NCI-H146 (cell line): ENCODE measurements around the gene CHST13.
"Not testable (repeated sequence)": the region's sequence is repeated elsewhere in the genome, so short reads cannot be mapped to it uniquely, and the experiment has no call there.

Source experiments
- DNase-seq: peaks from one replicate; lab custom pipeline; 2025; lab: John Stamatoyannopoulos, UW

Gene CHST13

DNA sequence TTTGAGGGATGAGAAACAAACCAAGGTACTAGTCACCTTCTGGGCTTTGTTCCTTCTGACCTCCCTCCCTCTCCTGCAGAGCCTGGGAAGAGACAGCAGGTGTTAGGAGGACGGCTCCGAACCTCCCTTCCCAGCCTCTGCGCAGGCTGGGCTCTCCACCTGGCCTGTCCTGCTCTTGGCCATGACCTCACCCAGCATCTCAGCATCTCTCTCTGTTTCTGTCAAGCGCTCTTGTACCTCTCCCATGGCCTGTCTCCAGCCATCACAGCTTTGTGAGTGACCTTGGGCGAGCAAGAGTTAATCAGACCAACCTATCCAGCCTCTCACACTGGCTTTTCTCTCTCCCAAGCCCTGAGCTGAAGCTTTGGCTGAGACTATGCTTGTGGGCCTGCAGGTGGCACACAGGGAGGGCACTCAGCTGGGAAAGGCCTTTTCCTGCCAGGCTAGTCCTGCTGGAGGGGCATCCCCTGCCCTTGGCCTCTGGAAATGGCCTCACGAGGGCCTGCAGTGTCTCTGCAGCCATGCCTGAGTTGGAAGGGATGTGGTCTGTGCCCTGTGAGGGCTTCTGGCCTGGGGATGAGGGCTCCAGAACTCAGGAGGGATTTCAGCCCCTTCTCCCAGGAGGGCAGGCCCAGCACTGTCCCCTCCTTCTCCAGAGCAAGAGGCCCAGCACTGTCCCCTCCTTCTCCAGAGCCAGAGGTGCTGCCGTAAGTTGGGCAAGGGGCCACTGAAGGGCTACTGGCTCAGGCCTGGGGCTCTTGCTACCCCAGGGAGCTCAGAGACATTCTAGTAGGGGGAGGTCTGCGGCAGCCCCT, 2.1 kb downstream of the CHST13 start:
- DNase-seq: no peak

DNA sequence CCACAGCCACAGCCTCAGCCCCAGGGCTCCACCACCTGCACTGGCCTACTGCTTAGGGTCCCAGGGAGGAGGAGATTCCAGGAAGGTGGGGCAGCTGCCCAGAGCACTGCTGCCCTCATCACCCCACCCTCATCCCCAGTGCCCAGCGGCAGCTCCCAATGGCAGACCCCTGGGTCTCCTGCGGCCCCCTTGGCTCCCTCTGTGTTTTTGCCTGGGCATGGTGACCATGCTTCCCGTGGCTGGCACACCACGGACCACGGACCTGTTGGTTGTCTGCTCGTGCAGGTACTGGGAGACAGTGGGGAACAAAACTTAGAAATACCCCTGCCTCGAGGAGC, 2.7 kb downstream of the CHST13 start:
- DNase-seq: no peak

DNA sequence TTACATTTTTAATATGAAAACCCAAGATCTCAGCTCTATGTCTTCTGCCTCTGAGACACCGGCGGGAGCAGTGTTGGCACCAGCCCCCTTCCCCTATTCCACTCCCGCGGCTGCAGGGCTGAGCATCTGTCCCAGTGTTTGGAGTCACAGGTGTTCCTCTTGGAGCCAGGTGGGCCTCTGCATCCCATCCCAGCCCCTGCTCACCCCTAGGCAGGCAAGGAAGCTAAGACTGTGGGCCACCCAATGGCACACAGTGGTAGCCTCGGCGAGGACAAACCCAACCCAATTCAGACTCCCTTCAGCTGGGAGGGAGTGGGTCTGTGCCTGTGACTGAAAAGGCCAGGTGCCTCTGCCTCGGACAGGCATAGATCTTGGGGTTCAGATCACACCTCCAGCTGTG, 3.1 kb downstream of the CHST13 start:
- DNase-seq: no peak

DNA sequence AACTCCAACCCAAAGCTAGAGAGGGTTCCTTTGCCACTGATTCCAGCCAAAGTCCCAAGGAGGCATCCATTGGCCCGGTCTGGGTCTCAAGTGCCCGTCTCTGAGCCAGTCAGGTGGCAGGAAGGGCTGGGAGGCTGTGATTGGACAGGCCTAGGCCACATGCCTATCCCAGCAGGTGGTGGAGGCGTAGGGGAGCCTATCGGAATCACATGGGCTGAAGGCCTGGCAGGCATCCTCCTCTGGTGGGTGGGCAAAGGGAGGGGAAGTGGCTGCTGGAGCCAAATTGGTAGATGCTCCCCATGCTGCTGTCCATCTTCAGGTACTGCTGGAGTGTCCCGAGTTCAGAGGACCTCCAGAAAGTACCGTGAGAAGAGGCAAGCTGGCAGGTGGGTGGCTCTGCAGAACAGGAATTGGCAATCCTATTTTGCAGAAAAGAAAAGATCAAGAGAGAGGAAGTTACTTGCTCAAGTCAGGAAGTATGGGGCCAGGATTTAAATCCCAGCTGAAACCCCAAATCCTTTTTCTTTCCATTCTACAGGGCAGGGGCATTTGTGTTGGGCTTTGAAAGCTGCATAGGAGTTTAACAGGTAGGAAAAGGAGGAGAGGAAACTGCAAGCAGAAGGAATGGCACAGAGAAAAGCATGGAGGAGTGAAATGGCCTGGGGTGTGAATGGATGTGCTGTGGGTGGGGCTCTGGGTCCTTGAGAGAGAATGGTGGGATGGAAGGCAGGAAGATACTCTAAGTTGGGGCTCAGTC, 3.7 kb downstream of the CHST13 start:
- no peak for DNase-seq

DNA sequence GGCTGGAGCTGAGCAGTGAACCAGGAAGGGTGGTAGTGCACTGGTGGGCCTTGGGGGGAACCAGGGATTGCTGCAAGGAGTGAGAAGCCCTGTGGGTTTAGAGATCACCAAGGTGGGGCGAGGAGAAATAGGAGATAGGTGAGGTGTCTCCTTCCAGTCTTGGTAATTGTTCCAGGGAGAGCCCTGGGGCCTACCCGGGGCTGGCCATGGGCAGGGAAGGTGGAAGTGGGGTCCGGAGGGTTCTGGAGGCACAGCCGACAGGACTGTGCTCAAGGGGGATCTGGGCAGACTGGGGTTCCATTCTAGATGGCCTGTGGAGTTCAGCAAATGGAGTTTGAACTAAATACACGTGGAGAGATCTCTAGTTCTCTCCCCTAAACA, 4.5 kb downstream of the CHST13 start:
- DNase-seq: no peak

DNA sequence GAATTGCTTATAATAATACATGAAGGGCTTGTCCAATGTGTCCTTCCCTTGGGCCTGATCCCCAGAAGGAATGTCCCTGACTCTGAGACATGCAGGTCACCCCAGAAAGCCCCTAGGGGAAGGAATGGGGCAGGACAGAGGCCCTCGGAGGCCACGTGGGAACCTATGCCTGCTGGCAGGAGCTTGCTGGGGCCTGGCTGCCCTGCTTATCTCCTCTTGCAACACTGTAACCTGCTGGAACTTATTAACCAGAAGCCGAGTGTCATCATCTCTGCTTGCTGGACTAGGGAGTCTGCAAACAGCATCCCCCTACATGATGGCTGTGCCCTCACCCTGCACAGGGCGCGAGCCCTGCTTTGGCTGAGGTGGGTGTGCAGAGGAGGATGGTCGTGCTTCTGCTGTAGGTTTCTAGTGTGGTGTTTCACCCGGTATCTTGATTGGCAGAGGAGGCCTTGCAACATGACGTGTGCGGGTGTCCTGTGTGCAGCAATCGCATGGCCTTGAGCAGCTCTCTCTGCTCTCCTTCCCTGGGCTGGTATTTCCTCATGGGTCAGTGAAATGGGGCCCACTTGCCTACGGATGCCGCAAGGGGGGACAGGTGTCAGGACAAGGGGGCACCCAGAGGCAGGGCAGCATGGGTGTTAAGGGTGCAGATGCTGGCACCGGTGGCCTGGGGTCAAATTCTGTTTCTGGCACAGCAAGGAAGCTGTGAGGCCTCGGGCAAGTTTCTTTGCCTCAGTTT, 5.0 kb downstream of the CHST13 start:
- DNase-seq: no peak

DNA sequence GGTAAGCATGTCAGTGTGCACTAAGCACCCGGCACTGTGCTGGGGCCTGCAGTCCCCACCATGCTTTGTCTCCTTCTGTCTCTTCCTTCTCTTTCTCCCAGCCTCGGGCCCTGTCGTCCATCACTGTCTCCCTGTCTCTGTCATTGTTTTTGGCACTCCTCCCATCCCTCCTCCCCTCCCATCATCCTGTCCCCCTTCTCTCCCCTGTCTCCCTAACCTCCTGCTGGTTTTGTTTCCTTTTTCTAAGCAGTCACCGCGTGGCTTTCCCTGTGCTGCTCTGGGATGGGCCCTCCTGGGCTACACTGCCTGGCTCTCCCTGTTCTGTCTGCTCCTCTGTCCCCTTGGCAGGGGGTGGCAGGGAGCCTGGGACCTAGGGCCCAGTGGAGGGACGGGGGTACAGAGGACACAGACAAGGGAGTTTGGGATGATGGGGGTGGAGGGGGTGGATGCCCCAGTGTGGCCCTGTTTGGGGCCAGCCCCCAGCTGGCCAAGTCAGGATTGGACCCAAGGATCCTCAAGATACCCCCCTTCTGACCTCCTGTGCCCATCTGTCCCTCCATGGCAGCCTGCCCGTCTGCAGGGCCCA, 5.7 kb downstream of the CHST13 start:
- no peak for DNase-seq

DNA sequence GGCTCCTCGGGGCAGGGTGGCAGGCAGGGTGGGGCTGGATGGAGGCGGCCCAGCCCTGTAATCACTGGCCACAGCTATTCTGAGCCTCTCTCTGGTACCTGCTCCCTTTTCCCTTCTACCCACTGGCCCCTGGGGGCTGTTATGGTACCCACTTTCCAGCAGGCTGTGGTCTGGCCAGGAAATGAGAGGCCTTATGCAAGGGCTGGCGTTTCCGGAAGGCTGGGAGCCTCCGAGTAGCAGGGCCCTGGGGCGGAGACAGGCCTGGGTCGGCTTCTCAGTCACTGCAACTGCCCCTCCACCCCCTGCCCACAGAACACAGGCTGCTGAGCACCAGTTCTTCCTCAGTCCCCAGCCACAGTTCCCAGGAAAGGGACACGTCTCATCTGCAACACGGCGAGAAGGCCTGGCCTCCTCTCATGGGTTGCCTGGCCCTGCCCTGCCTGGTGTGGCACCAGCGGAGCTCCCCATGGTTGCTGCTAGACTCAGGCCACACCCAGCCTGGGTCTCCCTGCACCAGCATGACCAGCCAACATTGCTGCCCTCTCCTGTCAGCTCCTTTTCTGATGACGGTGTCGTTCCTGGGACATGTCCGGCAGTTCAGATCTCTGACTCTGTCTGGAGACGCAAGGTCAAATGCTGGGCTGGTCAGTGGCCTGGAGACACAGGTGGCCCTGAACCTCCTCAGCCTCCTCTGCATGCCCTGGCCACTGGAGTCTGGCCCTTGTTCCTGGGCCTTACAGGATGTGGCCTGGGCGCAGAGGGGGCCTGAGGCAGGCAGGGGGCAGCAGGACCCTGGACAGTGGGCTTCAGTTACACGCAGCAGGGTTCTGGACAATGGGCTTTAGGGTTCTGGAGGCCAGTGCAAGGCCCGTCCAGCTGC, 6.5 kb downstream of the CHST13 start:
- DNase-seq: no peak

DNA sequence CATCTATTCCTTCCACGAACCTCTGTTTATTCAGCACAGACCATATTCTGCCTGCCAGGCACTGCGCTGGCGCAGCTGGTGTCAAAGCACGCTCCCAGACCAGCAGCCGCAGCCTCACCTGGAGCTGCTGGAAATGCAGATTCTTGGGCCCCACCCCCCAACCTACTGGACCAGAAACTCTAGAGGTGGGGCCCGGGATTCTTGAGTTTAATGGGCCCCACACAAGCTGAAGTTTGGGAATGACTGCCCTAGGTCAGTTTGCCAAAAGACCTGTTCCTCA, 7.0 kb downstream of the CHST13 start:
- no peak for DNase-seq

DNA sequence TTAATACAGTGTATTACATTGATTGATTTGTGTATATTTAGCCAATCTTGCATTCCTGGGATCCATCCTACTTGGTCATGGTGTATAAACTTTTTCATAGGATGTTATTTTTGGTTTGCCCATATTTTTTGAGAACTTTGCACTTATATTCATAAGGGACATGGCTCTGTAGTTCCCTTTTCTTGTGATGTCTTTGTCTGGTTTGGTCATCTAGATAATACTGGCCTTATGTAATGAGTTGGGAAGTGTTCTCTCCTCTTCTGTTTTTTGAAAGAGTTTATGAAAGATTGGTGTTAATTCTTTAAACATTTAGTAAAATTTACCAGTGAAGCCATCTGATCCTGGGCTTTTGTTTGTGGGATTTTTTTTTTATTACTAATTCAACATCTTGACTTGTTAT, 9.6 kb downstream of the CHST13 start:
- no peak for DNase-seq

DNA sequence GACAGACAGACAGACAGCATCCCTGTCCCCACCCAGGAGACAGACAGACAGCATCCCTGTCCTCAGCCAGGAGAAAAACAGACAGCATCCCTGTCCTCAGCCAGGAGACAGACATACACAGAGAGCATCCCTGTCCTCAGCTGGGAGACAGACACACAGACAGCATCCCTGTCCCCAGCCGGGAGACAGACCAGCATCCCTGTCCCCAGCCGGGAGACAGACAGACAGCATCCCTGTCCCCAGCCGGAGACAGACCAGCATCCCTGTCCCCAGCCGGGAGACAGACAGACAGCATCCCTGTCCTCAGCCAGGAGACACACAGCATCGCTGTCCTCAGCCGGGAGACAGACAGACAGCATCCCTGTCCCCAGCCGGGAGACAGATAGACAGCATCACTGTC, 10.8 kb downstream of the CHST13 start:
- DNase-seq: not testable (repeated sequence)

DNA sequence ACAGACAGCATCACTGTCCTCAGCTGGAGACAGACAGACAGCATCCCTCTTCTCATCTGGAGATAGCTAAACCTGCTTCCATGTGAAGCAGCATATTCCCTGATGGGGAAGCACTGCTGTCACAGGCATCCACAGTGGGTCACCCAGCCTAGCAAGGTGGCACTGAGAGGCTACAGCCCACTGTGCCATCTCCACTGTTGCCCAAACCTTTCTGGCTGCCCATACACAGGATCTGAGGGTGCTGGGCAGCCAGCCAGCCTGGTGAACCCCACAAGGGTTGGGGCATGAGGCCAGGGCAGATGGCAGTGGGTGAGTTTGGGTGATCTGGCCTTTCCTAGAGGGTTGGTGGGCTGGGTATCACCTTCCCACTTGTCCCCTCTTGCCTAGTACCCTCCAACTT, 11.7 kb downstream of the CHST13 start:
- DNase-seq: no peak

DNA sequence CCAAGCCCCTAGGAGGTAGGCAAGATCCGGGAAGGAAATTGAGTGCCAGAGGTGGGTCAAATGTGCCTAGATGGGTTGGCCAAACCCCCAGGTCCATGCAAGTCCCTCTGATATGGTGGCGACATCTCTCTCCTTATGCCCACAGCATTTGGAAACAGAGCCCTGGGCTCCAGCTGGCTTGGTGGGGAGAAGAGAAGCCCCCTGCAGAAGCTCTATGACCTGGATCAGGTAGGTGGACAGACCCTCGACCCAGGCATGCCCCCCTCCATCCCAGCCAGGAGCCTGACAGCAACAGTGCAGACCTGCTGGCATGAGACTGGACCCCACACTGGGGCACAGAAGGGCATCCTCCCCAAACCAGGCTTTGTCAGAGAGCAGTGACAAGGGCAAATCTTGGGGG, 12.2 kb downstream of the CHST13 start:
- DNase-seq: no peak

DNA sequence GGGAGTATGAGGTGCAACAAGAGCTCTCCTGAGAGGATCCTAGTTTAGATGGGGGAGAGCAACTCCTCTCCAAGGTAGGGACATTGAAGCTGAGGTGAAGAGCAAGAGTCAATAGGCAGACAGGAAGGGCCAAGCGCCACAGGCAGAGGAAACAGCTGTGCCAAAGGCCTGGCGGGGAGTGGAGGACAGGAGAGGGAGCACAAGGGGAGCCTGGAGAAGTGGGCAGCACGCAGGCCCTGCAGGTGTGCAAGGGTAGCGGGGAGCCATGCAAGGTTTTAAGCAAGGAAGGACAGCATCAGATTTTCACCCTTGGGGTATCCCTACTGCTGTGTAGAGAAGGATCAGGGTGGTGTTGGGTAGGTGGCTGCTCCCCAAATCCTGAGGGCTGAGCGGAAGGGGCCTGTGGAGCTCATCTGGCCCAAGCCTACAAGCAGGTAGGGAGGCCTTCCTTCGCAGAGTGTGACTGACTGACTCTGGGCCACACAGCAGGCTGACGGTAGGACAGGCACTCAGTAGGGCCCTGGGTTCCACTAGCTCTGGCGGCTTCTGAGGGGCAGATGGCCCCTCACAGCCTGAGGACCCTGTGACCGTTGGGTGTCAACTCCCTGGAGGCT, 13.3 kb downstream of the CHST13 start:
- no peak for DNase-seq

DNA sequence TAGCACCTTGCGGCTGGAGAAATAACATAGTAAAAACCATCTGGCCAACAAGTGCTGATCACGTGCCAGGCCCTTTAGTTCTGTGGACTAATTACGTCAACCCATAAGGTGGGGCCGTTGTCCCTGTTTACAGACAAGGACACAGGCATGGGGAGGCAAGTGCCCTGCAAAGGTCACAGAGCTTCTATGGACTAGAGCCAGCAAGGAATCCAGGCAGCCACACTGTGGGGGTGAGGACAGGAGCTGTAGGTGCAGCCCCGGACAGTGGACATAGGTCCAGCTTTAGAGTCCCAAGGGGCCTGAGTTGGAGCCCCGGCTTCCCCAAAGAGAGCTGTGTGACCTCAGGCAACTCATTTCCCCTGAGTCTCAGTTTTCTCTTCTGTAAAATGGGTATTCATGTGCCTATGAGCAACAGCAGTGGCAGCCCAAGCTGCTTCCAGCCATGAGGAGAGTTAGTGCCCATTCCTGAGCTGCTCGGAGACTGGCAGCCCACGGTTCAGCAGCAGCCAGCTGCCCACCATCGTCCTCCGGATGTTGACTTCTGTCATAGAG, 13.9 kb downstream of the CHST13 start:
- DNase-seq: no peak

DNA sequence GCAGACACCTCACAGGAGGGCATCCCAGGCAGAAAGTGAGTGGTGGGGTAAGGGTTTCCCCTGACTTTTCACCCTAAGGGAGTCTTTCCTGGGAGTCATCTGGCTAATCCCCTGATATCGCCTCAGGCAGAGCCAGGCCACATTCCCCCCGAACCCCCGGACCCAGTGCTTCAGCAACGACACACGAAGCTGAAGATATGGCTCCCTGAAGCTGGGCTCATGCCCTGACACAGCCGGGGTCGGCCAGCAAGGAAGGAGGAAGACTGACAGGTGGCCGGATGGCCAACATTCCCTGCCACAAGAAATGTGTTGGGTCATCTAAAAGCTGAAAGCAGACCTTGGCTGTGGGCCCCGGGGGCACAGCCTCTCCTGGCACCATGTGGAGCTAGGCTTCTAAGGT, 14.4 kb downstream of the CHST13 start:
- no peak for DNase-seq

DNA sequence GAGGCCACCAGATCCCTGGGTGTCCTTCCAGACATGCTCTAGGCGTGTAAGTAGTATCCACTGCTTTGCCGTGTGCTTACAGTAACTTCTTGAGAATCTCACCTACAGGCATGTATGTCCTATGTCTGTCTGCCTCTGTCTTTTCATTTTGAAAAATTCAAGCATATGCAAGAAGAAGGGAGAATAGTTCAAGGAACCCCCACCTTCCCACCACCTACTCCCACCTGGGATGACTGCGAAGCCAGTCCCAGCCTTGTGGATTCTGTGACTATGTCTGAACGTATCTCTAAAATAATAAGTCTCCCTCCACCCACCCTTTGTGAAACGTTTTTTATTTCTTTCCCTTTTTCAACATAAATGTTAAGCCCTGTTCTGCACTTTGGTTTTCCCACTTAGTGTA, 15.0 kb downstream of the CHST13 start:
- no peak for DNase-seq

DNA sequence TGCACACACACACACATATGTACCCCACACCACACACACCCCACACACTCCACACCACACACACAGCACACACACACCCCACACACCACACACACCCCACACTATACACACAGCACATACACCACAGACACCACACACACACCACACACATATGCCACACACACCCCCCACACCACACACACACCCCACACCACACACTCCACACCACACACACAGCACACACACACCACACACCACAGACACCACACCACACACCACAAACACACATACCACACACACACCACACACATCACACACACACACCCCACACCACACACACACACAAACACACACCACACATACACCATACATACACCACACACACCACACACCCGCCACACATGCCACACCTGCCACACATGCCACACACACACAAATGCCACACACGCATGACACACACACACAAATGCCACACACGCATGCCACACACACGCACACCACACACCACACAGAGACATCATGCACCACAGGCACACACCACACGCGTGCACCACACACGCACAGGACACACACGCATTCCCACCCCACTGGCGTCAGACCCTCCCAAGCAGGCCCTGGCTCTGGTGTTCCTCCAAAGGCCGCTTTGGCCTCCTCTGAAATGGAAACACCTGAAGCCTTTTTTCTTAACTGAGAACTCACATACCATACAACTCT, 15.7 kb downstream of the CHST13 start:
- DNase-seq: no peak

DNA sequence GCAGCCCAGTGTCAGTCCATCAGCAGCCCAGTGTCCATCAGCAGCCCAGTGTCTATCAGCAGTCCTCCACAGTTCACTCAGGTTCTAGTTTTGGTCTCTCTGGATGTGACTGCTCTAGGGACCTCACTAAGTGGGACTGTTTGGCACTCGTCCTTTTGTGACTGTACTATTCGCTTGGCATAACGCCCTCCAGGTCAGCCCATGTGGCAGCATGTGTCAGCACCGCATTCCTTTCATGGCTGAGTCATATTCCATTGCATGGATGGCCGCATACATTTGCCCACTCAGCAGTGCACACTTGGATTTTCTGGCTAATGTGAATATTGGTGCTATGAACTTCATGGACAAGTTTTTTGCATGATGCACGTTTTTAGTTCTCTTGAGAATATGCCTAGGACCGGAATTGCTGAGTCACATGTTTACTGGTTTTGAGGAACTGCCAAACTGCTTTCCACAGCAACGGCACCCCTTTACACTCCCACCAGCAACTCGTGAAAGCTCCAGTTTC, 16.4 kb downstream of the CHST13 start:
- no peak for DNase-seq

DNA sequence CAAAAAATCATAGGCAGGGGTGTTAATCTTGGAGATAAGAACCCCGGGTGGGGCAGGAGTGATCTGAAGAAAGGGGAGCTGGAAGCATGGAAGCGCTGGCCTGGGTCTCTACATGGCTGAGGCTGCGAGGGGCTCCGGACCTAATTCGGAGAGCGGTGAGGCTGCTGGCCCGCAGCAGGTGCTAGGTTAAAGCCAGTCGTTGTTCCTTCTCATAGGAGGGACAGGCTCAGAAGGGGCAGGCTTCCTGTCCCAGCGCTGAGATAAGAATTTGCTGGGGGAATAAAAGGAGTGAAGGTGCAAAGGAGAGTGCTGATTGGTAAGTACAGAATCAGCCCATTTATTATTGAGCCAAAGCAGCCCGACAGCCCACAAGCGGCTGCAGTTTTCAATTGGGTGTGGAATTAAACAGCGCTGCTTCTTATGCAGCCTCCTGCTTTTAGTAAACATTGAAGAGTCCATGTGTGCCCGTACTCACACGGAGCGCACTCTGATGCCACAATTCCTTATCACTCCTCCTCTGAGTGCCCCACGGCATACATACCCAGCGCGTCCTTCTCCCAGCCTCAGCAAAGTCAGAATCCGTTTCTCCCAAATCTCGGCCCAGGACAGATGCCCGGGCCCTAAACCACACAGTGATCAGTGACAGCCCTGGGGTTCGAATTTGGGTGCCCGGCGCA, 17.1 kb downstream of the CHST13 start:
- DNase-seq: no peak
